Hematopoietic multipotent progenitor cell treated with erythropoietin and hydrocortisone succinate and interleukin-3 and kit ligand, for 6 days (in vitro differentiated cells): ENCODE data around the gene APOA1.
"Not testable (repeated sequence)": the region's sequence is repeated elsewhere in the genome, so short reads cannot be mapped to it uniquely, and the experiment has no call there.

Experiments
- DNase-seq: peaks from one replicate; pipeline ENCODE4 v3.0.0-alpha.2; 2015

APOA1 gene

GRCh38 chr11:116811194-116811593 lies 26.2 kb downstream of the APOA1 start:
- no peak for DNase-seq

DNA sequence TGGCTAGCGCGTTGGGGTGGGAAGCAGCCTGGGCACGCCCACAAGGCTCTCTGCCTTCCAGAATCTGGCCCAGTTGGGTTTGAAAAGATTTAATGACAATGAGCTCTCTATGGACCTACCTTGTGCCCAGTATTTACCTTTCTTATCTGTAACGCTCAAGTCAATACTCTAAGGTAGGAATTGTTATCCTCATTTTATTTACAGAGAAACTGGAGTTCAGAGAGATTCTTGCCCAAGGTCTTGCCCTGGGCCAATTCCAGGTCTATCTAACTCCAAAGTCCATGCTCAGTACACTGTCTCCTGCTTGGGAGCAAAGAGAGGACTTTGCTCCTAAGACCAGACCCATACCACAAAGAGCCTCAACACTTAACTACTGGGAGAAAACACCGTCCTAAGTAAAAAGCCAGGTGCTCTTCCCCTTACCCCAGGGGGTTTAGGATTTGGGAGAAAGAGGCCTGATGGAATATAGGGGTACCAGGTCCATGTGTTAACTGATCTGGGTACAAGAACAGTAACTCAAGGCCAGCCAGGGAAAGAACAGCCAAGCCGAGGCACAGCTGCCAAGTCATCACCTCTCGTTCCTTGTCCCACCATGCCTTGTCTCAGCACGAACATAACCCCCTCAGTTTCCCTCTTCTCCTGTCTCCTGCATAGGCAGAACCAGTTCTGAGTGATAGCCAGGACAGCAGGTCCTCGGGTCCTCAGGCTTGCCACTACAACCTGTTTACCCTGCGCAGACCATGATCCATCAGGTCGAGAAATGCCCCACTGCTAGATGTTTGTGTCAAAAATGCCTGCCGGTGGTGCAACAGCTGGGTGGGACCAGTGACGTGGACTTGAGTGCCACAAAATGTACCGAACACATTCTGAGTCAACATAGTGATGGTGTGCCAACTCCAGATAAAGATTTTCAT lies 28.9 kb downstream of the APOA1 start:
- DNase-seq = no peak

DNA sequence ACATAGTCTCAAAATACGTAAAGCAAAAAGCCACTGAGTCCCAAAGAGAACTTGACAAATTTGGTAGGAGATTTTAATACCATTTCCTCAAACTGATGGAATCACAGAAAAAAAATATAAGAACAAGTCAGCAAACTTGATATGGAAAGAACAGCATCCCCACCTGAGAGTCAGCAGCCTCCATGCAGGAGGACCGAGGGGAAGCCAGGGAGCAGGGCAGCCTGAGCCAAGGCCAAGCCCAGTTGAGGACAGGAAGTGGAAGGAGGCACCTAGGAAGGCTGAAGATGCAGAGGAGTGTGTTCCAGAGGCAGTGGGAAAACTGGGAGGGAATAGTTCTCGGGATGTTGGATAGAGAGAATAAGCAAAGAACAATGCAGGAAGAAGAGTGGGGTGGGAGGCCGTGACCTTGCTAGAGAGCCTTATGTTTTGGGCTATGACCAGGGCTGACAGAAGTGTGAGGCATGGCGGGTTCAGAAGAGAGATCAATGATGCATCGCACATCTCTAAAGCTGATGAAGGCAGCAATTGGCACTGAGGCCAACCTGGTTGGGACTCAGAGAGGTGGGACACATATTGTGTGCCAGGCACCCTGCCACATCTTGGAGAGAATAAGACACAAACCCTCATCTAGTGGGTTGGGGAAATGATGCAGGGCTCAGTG lies 29.7 kb downstream of the APOA1 start:
- DNase-seq = no peak

DNA sequence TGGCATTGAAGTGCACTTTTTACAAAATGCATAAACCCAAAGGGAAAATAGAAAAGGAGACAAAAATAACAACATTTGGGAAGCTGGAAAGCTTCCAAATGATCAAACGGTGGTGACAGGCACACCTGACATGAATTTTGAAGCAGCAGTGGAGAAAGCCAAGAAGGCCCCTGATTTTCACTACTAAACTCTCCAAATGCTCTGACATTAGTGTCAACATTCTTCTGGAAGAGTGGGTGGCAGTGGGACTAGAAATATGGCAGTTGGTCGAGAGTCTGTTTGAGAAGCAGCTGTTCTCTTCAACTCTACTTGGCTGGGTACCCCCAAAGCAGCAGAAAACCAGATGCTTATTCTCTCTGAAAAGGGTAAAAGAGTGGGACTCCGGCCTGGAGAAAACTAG lies 33.4 kb downstream of the APOA1 start:
- DNase-seq = no peak

DNA sequence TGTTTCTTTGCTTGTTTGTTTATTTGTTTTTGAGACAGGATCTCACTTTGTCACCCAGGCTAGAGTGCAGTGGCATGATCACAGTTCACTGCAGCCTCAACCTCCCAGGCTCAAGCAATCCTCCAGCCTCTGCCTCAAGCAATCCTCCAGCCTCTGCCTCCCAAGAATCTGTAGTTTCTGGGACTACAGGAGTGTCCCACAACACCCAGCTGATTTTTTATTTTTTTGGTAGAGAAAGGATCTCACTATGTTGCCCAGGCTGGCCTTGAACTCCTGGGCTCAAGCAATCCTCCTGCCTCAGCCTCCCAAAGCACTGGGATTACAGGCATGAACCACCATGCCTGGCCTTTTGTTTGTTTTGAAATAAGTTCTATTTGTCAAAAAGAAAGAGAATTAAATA lies 35.8 kb downstream of the APOA1 start:
- not testable (repeated sequence) for DNase-seq

DNA sequence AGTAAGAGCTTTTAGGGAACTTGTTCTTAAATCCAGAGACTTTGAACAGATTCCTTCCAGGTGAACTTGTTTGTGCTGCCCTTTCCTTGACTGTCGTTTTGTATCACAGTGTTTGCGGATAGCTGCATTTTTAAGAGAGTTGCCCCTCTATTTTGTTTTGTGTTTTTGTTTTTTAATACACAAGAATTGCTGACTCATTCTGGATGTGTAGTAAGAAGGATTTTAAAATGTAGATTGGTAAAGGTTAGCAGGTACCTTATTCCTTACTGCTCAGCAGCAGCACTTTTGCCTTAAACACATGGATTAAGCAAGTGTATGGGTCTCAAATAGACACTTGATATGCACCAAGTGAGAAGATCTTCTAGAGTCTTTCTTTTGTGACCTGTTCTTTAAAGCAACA lies 36.8 kb downstream of the APOA1 start:
- no peak for DNase-seq

GRCh38 chr11:116798368-116798767 lies 39.1 kb downstream of the APOA1 start:
- no peak for DNase-seq

DNA sequence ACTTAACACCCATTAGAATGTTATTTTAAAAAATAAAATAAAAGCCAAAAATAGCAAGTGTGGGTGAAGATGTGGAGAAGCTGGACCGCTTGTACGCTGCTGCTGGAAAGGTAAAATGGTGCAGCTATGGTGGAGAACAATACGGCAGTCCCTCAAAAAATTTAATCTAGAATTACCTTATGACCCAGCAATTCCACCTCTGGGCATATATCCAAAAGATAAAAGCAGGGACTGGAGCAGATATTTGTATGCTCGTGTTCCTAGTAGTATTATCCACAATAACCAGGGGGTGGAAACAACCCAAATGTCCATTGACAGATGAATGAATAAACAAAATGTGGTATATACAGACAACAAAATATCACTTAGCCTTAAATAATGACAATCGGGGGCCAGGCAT lies 39.6 kb downstream of the APOA1 start:
- DNase-seq = peak; percentile 21

GRCh38 chr11:116796548-116796947 lies 40.9 kb downstream of the APOA1 start:
- no peak for DNase-seq

- no peak for DNase-seq
Observed at GRCh38 chr11:116794851-116795250, 42.6 kb downstream of the APOA1 start.

DNA sequence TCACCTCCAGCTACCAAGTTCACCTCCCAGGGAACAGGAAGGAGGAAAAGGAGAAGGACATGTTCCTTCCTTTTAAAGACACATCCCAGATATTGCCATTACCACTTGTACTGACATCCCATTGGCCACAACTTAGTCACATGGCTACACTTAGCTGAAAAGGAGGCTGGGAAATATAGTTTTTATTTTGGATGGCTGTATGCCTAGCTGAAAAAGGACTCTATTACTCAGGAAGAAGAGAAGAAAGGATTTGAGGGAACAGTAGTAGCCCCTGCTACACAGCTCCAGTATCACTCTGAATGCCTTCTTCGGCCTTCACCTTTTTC lies 43.7 kb downstream of the APOA1 start:
- peak; percentile 51 for DNase-seq

DNA sequence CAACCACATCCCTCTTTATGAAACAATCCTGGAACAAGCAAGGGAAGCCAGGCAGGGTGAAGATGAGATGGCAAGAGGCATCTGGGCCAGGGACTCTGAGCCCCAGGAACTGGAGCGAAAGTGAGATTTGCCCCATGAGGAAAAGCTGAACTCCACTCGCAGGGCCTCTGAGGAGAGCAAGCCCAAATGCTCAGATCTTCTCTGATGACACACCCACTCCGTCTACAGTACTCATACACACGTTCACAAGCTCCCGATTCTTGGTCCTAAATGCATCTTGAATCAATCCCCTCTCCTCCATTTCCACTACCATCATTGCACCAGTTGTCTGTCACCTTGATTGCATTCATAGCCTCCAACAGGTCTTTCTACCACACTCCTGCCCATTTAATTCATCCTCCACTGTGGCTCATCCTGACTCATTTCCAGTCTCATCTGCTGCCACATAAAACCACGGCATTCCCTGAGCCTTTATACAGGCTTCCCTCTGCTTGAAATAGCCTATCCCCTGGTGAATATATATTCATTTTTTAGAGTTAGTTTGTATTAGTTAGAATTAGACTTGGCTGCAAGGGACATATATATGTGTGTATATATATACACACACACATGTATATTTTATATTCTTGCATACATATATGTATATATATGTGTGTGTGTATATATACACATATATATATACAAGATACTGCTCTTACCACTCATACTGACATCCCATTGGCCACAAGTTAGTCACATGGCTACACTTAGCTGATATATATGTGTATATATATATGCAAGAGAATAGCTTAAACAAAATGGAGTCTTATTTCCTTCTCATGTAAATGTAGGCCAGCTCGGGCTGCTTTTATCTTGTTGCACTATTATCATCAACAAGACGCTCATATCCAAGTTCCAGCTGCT lies 44.3 kb downstream of the APOA1 start:
- DNase-seq = no peak

DNA sequence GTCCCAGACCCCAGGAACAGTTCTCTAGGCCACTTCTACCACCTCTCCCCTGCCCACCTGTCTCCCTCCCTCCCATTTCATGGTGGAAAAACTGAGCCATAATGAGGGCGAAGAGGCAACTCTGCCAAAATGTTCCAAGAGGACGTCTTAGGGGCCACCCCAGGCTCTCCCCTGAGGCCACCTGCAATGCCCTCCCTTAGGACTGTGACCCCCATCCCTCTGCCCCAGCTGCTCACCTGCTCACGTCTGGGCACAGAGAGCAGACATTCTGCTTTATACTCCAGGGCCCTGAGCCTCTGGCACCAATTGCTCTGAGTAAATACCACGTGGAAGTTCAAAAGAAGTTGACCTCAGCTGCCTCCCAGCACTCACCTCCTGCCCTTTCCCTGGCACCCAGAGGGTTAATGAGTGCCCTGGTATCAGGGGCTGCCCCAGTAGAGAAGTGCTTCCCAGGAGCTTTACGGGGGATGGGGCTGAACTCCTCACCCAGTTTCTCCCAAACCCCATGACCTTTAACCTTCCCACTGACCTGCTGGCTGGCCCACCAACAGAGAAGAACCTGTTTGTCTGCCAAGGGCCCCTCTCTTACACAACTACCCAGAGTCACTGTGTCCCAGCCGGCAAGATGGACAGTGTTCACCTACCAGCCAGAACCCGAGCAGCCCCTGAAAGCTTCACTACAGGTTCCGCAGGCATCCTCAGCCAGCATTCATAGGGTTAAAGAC lies 45.1 kb downstream of the APOA1 start:
- no peak for DNase-seq

GRCh38 chr11:116791813-116792143 lies 45.6 kb downstream of the APOA1 start, which contains the start of gene APOA5:
Gene APOA5 (minus strand): TSS chr11:116791879. CDS start chr11:116791860, 19 bp downstream.
- DNase-seq = no peak

DNA sequence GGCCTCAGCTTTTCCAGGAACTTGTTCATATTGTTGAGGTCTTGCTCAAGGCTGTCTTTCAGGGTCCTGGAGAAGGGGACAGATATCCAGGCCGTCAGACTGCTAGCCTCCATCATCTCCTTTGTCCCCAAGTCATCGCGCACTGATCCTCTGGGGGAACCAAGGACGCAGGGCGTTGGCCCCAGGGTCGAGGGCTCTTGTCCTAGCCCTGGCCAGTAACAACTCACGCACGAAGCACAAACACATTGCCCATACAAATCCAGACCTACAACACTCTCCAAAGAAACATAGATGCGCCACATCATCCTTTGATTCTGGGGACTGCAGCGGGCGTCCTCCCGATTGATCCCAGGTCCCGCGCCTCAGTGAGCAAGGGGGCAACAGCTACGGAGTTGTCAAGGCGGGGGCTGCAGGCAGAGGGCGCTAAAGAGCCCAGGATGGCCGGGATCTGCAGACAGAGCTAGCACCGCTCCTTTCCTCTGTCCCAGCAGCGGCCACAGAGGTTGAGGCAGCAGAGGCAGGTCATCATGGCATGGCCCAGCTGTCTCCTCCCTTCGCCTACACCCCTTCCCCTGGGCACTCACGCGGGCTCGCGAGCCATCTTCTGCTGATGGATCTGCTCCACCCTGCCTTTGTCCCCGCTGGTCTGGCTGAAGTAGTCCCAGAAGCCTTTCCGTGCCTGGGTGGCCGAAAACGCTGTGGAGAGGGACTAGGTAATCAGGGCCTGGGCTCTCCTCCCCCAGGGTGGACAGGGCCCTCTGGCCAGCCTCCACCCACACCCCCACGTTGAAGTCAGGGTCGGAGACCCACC lies 46.2 kb downstream of the APOA1 start:
- DNase-seq = peak; percentile 83

GRCh38 chr11:116790167-116791001 lies 47.0 kb downstream of the APOA1 start:
- DNase-seq = no peak

GRCh38 chr11:116788975-116789374 lies 48.4 kb downstream of the APOA1 start:
- DNase-seq = no peak

DNA sequence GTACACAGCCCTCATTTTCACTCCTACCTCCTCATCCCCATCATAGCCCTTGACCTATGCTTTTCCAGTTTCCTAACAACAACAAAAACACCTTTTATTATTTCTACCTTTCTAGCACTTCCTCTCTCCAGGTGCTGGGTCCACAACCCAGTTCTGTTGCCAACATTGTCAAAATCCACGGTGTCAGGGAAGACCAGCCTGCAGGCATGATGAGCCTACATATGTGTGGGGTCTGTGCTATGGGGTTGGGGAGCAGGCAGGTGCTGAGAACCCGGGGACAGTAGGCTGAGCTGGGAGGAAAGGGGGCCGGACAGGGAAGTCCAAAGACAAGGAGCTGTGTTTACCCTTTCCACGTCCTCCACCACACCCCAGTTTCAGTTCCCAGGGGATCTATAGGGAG lies 48.9 kb downstream of the APOA1 start:
- no peak for DNase-seq

DNA sequence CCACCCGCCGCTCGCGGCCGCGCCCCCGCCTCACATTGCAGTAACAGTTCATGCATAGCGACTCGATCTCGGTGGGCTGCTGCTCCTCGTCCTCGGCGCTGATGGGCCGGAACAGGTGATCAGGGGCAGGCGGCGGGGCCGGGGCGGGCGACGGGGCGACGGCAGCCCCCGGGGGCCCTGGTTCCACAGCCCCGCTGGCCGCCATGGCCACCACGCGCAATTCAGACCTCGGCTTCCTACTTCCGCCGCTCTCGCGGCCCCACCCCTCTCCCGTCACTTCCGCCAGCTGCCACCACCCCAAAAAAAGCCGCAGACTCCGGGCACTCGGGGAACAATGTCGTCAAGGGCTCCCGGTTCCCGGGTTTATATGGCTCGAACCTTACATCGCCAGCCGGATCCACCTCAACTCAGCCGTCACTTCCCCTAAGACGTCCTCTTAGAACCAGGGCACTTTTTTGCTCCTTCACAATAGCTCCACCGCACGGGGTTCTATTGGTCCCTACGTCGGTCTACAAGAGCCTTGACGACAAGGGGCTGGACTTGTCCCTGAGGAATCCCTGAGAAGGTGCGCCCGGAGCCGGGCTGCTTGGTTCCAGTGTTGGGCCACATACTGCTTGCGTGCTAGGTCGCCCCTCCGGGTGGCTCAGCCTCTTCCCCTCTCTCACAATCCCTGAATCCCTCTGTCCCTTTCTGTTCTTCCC lies 49.5 kb downstream of the APOA1 start, which contains the start of gene ZPR1:
TSS of gene ZPR1 (minus strand) at position 238 of the 701 bp plus-strand sequence. CDS start at position 205, 33 bp downstream.
- DNase-seq = peak; percentile 88

GRCh38 chr11:116787436-116787785 lies 50.0 kb downstream of the APOA1 start:
- DNase-seq = no peak
